ENCODE measurements around the gene NT5DC2. TPM values are rescaled to one million over a fixed set of nuclear protein-coding genes. Genes with fewer than 3 reads are reported as not detected.
"Not testable (repeated sequence)": the region's sequence is repeated elsewhere in the genome, so short reads cannot be mapped to it uniquely, and the experiment has no call there.

The NT5DC2 gene
- total and polyA plus RNA-seq, 12 donors = 48.6 to 384 (median 89.1) TPM

- DNase-seq = peak in 2 of 7 donors; percentile 18 to 23
These were observed 4.9 kb downstream of the NT5DC2 start for GRCh38 chr3:52528586-52529375.

GRCh38 chr3:52527732-52528585 is 5.7 kb downstream of the NT5DC2 start:
- WGBS, 4 donors = 80 to 91% (median 82%) methylated on average over 7 to 18 of the region's 18 CpGs
- intact Hi-C loops (cut with DNase I) = no loop called here
- Histone ChIP-seq H3K27ac (peak overlapping the region in 2 of 5 donors; percentile 84 to 89), H3K9me3 (replicated peaks in 1 of 3) (no peaks in the 10 kb centered on the region), H3K36me3 (replicated peaks in 1 of 2) (peaks cover 0 to 43% of the 10 kb centered on the region in 2 donors), H3K4me3 (no peak overlapping the region), H3K27me3 (no peaks in the 10 kb centered on the region), H3K4me1 (replicated peaks in 1 of 2) (peaks cover 44 to 76% of the 10 kb centered on the region in 2 donors)
- DNase-seq = peak in 2 of 7 donors; percentile 16
- no peak for TF ChIP-seq POLR2A (IDR thresholded peaks at IDR 0.05)
- TF ChIP-seq CTCF (IDR thresholded peaks at IDR 0.05) = no peak

More at GRCh38 chr3:52528586-52529375, 4.9 kb downstream of the NT5DC2 start:
- WGBS, 4 donors = 74 to 88% (median 86%) methylated on average over 4 to 25 of the region's 25 CpGs
- Histone ChIP-seq H3K36me3 (replicated peaks in 1 of 2) (peaks cover 0 to 35% of the 10 kb centered on the region in 2 donors), H3K9me3 (replicated peaks in 1 of 3) (no peaks in the 10 kb centered on the region), H3K4me1 (replicated peaks in 1 of 2) (peaks cover 44 to 76% of the 10 kb centered on the region in 2 donors), H3K4me3 (no peak overlapping the region), H3K27me3 (no peaks in the 10 kb centered on the region), H3K27ac (peak overlapping the region in 3 of 5 donors; percentile 62 to 86 (median 84))
- TF ChIP-seq CTCF (IDR thresholded peaks at IDR 0.05) (no peak), POLR2A (IDR thresholded peaks at IDR 0.05) (no peak)
- intact Hi-C loops (cut with DNase I) = no loop called here

DNA sequence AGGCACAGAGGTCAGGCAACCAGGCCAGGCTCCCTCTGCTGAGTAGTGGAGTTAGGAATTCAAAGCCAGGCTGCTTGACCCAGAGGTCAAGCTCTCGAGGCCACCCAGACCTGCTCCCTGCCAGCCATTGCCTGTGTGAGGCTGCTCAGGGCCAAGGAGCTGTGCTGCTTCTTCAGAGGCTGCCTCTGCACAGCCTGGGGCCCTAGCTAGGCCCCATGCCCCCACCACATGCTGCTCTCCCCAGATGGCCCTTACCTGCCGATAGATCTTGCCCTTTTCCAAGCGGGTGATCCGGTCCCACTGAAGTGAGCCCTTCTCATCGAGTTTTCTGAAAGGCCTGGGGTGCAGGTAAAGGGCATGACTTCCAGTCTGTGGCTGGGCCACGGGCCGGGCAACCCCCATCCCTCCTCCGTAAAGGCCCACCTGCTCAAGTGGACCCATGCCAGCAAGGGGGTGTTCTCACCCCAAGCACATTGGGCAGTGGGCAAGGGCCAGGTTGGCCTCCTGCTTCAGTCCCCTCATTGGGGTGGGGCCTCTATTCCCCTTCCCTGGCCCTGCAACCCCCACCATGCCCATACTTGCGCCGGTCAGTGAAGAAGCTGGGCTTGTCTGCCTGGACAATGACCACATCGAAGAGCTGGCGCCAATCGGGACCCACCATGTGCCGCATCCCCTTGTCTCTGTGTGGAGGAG is 6.5 kb downstream of the NT5DC2 start:
- no peaks in the 10 kb centered on the region for H3K27me3 ChIP-seq
- intact Hi-C loops (cut with DNase I) = no loop called here
- TF ChIP-seq POLR2A (IDR thresholded peaks at IDR 0.05) = no peak
- TF ChIP-seq CTCF (IDR thresholded peaks at IDR 0.05) = no peak
- H3K27ac ChIP-seq = peak overlapping the region in 3 of 5 donors; percentile 54 to 89 (median 84)
- peak in 5 of 7 donors; percentile 39 to 79 (median 74) for DNase-seq
- H3K4me1 ChIP-seq (replicated peaks in 1 of 2) = peaks cover 38 to 70% of the 10 kb centered on the region in 2 donors
- H3K36me3 ChIP-seq (replicated peaks in 1 of 2) = peaks cover 0 to 50% of the 10 kb centered on the region in 2 donors
- H3K4me3 ChIP-seq = no peak overlapping the region
- H3K9me3 ChIP-seq (replicated peaks in 1 of 3) = no peaks in the 10 kb centered on the region
- WGBS, 4 donors = 61 to 82% (median 80%) methylated on average over 3 to 14 of the region's 14 CpGs

- H3K9me3 ChIP-seq (replicated peaks in 1 of 3); intact Hi-C loops (cut with DNase I); DNase-seq; H3K4me3 ChIP-seq; H3K27me3 ChIP-seq: not testable (repeated sequence)
- peak overlapping the region in 3 of 5 donors; percentile 54 to 89 (median 84) for H3K27ac ChIP-seq
- H3K36me3 ChIP-seq (replicated peaks in 1 of 2) = peaks cover 0 to 54% of the 10 kb centered on the region in 2 donors
- peaks cover 33 to 64% of the 10 kb centered on the region in 2 donors for H3K4me1 ChIP-seq (replicated peaks in 1 of 2)
- 73 to 87% (median 82%) methylated on average over 5 of the region's 5 CpGs for WGBS, 4 donors
These were observed 7.0 kb downstream of the NT5DC2 start for GRCh38 chr3:52526671-52527038.

All from adrenal gland (tissue), 12 donors.